Neuronal stem cell (in vitro differentiated cells): Measurements from ENCODE around the gene CBARP.
A peak's percentile ranks its signal among the peaks of the same experiment; 100 is the strongest.

Experiments used
- DNase-seq: peaks from one replicate; pipeline ENCODE4 v3.0.0-alpha.2; 2013; ENCODE audit warnings: low spot score
- H2AFZ ChIP-seq: one replicate; pipeline ENCODE4 v1.6.1; 2013; ENCODE audit warnings: mild to moderate bottlenecking, low read length, inconsistent platforms
- H2AK5ac ChIP-seq: 2 replicates; pipeline ENCODE4 v1.6.1; 2013; ENCODE audit warnings: low read depth, mild to moderate bottlenecking, inconsistent platforms, low read length, moderate library complexity, mixed read lengths
- H2BK120ac ChIP-seq: 2 replicates; pipeline ENCODE4 v1.6.1; 2013; ENCODE audit warnings: low read depth, mild to moderate bottlenecking, inconsistent platforms, low read length, moderate library complexity, mixed read lengths
- H2BK12ac ChIP-seq: one replicate; pipeline ENCODE4 v1.6.1; 2013; ENCODE audit warnings: low read length, inconsistent platforms
- H2BK15ac ChIP-seq: 2 replicates; pipeline ENCODE4 v1.6.1; 2013; ENCODE audit warnings: mild to moderate bottlenecking, low read length, inconsistent platforms, mixed read lengths
- H2BK5ac ChIP-seq: one replicate; pipeline ENCODE4 v1.6.1; 2013; ENCODE audit warnings: inconsistent platforms, mild to moderate bottlenecking, low read length, moderate library complexity
- H3K14ac ChIP-seq: one replicate; pipeline ENCODE4 v1.6.1; 2013; ENCODE audit warnings: low read length, inconsistent platforms
- H3K18ac ChIP-seq: 2 replicates; pipeline ENCODE4 v1.6.1; 2013; ENCODE audit warnings: low read length, inconsistent platforms
- H3K23ac ChIP-seq: 2 replicates; pipeline ENCODE4 v1.6.1; 2013; ENCODE audit warnings: low read depth, mild to moderate bottlenecking, mixed read lengths, low read length, inconsistent platforms; ENCODE audit not compliant: poor library complexity
- H3K27ac ChIP-seq: replicated peaks from 3 replicates; pipeline ENCODE4 v1.5.1; 2013; ENCODE audit warnings: low read length, inconsistent platforms
- H3K27me3 ChIP-seq, 3 experiments: 2 replicates each; pipeline ENCODE4 v1.6.1; 2013; ENCODE audit warnings: low read length in 3 of 3, mild to moderate bottlenecking in 2 of 3, inconsistent platforms in 1 of 3, low read depth in 1 of 3, mixed read lengths in 1 of 3, moderate library complexity in 1 of 3; ENCODE audit not compliant: control insufficient read depth in 3 of 3, insufficient read depth in 3 of 3
- H3K36me3 ChIP-seq, 2 donors: replicated peaks in 1 of 2; 2 replicates each; pipeline ENCODE4 v1.6.1; 2013; ENCODE audit warnings: low read length in 2 of 2; ENCODE audit not compliant: control insufficient read depth in 2 of 2, insufficient read depth in 2 of 2
- H3K4ac ChIP-seq: 2 replicates; pipeline ENCODE4 v1.6.1; 2013; ENCODE audit warnings: inconsistent platforms, mild to moderate bottlenecking, low read length, moderate library complexity
- H3K4me1 ChIP-seq, 2 donors: 1 replicate in 1 of 2; 2 replicates in 1 of 2; pipeline ENCODE4 v1.6.1; 2013; ENCODE audit warnings: low read length in 2 of 2, low read depth in 1 of 2; ENCODE audit not compliant: control insufficient read depth in 2 of 2, insufficient read depth in 1 of 2
- H3K4me2 ChIP-seq: one replicate; pipeline ENCODE4 v1.6.1; 2013; ENCODE audit warnings: mild to moderate bottlenecking, low read length, inconsistent platforms; ENCODE audit not compliant: insufficient read depth, poor library complexity, severe bottlenecking
- H3K4me3 ChIP-seq, 2 donors: 2 replicates each; pipeline ENCODE4 v1.5.1; 2013; ENCODE audit warnings: low read length in 2 of 2, mild to moderate bottlenecking in 2 of 2, inconsistent platforms in 1 of 2, moderate library complexity in 1 of 2
- H3K79me1 ChIP-seq: one replicate; pipeline ENCODE4 v1.6.1; 2013; ENCODE audit warnings: low read depth, mild to moderate bottlenecking, inconsistent platforms, low read length, moderate library complexity
- H3K9ac ChIP-seq: one replicate; pipeline ENCODE4 v1.6.1; 2013; ENCODE audit warnings: mild to moderate bottlenecking, low read depth, low read length, inconsistent platforms; ENCODE audit not compliant: poor library complexity
- H3K9me3 ChIP-seq, 2 donors: replicated peaks in 1 of 2; 2 replicates each; pipeline versions ENCODE3 to v1.6.1; 2013; ENCODE audit warnings: low read length in 2 of 2, mild to moderate bottlenecking in 2 of 2, inconsistent platforms in 1 of 2, low read depth in 1 of 2, mixed read lengths in 1 of 2, moderate library complexity in 1 of 2; ENCODE audit not compliant: control insufficient read depth in 2 of 2, insufficient read depth in 1 of 2
- H4K8ac ChIP-seq: one replicate; pipeline ENCODE4 v1.6.1; 2013; ENCODE audit warnings: low read depth, mild to moderate bottlenecking, inconsistent platforms, low read length, moderate library complexity
- H4K91ac ChIP-seq: one replicate; pipeline ENCODE4 v1.6.1; 2013; ENCODE audit warnings: low read length, low read depth, mild to moderate bottlenecking, inconsistent platforms; ENCODE audit not compliant: poor library complexity
- WGBS, 2 donors: extraction: QIAGEN DNeasy Blood & Tissue Kit; methylation state at CpG; one replicate each; pipeline ENCODE4 v1.1.7; 2013; ENCODE audit warnings: missing lambda C conversion rate in 2 of 2, mixed read lengths in 1 of 2; ENCODE audit not compliant: insufficient read length in 2 of 2, insufficient replicate concordance in 1 of 2; ENCODE audit errors: extremely low coverage in 2 of 2; 5-methylcytosine and 5-hydroxymethylcytosine counted together

CBARP gene

GRCh38 chr19:1229924-1230782, 7.7 kb downstream of the CBARP start:
- no CpG with 5 or more reads among the region's 61 CpGs for WGBS, 2 donors
- H3K27me3 ChIP-seq: no peaks in the 10 kb centered on the region
- H3K14ac ChIP-seq: no peak overlapping the region
- H3K18ac ChIP-seq: no peak overlapping the region
- no peak overlapping the region for H4K91ac ChIP-seq
- no peaks in the 10 kb centered on the region for H3K4me1 ChIP-seq
- H3K79me1 ChIP-seq: peaks cover 23% of the 10 kb centered on the region
- DNase-seq: no peak
- no peak overlapping the region for H2AK5ac ChIP-seq
- no peak overlapping the region for H3K4ac ChIP-seq
- H3K4me3 ChIP-seq: no peak overlapping the region
- no peak overlapping the region for H2BK12ac ChIP-seq
- H2BK5ac ChIP-seq: no peak overlapping the region
- H3K27ac ChIP-seq: no peak overlapping the region
- no peaks in the 10 kb centered on the region for H3K9me3 ChIP-seq
- peaks cover 42 to 75% of the 10 kb centered on the region in 2 donors for H3K36me3 ChIP-seq
- H2AFZ ChIP-seq: no peak overlapping the region
- no peak overlapping the region for H4K8ac ChIP-seq
- H2BK120ac ChIP-seq: no peak overlapping the region
- H3K9ac ChIP-seq: no peak overlapping the region
- no peak overlapping the region for H2BK15ac ChIP-seq
- no peak overlapping the region for H3K23ac ChIP-seq
- H3K4me2 ChIP-seq: no peak overlapping the region

DNA sequence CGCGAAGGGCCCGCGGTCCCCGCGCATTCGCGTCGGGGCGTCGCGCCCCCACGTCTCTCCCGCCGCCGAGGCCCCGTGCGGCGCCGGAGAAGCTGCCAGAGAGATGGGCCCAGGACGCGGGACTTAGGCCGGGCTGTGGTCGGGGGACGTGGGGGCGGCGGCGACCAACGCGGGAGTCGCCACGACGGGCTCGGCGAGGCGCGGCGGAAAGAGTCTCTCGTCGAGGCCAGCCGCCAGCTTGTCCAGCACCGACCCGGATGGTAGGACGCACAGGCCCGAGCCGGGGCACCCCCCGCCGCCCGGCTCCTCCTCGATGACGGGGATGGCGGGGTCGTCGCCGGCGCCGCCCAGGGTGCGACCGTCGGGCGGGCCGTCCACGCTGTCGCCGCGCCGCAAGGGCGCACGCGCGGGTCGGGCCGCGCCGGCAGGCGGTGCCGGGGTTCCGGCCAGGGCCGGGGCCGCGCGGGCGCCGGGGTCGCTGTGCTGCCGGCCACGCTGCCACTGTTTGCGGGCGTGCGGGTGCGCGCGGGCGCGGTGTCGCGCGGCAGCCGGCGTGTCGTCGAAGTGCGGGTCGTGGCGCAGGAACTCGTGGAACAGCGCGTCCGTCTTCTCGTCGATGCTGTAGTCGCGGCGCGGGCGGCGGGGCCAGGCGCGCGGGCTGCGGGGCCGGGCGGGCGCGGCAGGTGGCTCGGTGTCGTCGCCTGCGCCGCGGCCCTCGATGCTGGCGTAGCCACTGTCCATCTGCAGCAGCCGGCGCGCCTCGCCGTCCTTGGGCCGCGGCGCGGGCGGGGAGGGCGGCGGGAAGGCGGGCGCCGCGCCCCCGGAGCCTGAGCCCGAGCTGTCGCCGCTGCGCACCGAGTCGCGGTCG, 8.5 kb downstream of the CBARP start:
- Histone ChIP-seq H3K4me2 (no peak overlapping the region), H2BK120ac (no peak overlapping the region), H4K91ac (no peak overlapping the region), H3K79me1 (peaks cover 22% of the 10 kb centered on the region), H3K9ac (no peak overlapping the region), H3K9me3 (no peaks in the 10 kb centered on the region), H4K8ac (no peak overlapping the region), H3K27ac (no peak overlapping the region), H3K4me3 (no peak overlapping the region), H2AK5ac (no peak overlapping the region), H3K4ac (no peak overlapping the region), H3K18ac (no peak overlapping the region), H3K23ac (no peak overlapping the region), H3K14ac (no peak overlapping the region), H3K27me3 (no peaks in the 10 kb centered on the region), H2BK15ac (no peak overlapping the region), H3K36me3 (peaks cover 35 to 75% of the 10 kb centered on the region in 2 donors), H2BK5ac (no peak overlapping the region), H2AFZ (no peak overlapping the region), H3K4me1 (no peaks in the 10 kb centered on the region), H2BK12ac (no peak overlapping the region)
- WGBS, 2 donors: no CpG with 5 or more reads among the region's 158 CpGs
- DNase-seq: no peak

DNA sequence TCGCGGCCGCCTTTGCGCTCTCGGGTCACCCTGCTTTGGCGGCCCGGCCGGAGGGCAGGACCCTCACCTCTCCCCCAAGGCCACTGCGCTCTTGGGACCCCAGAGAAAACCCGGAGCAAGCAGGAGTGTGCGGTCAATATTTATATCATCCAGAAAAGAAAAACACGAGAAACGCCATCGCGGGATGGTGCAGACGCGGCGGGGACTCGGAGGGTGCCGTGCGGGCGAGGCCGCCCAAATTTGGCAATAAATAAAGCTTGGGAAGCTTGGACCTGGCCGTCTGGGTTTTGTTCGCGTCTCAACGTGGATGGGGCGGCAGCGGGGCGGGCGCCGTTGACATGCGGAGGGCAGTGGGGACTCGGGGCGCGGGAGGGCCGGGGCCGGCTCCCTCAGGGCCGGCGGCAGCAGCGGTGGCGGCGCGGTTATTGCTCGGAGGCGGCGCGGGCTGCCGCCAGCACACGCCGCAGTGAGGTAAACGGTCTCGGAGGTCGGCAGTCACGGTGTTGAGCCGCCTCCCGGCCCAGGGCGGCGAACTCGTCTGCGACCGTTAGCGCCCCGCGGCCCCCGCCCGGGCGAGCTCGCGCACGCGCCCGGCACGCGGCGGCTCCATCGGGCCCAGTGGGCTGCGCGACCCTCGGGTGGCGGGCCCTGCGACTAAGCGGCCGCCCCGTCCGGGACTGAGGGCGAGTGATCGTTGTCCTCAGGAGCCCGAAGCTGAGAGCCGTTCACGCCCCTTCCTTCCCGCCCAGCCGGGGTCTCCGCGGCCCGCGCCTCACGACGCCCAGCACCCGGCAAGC, 9.4 kb downstream of the CBARP start:
- no peaks in the 10 kb centered on the region for H3K4me1 ChIP-seq
- no peak overlapping the region for H4K8ac ChIP-seq
- H2AFZ ChIP-seq: no peak overlapping the region
- H3K14ac ChIP-seq: no peak overlapping the region
- no peak overlapping the region for H2BK15ac ChIP-seq
- no peak overlapping the region for H3K4me2 ChIP-seq
- no peak for DNase-seq
- H3K18ac ChIP-seq: no peak overlapping the region
- H3K9me3 ChIP-seq: no peaks in the 10 kb centered on the region
- WGBS, 2 donors: no CpG with 5 or more reads among the region's 100 CpGs
- H2AK5ac ChIP-seq: no peak overlapping the region
- H3K23ac ChIP-seq: no peak overlapping the region
- no peak overlapping the region for H3K4me3 ChIP-seq
- peaks cover 29% of the 10 kb centered on the region for H3K79me1 ChIP-seq
- no peaks in the 10 kb centered on the region for H3K27me3 ChIP-seq
- no peak overlapping the region for H2BK12ac ChIP-seq
- H3K27ac ChIP-seq: no peak overlapping the region
- no peak overlapping the region for H2BK120ac ChIP-seq
- peak overlapping the region; percentile 5 for H2BK5ac ChIP-seq
- peaks cover 27 to 75% of the 10 kb centered on the region in 2 donors for H3K36me3 ChIP-seq
- peak overlapping the region; percentile 72 for H4K91ac ChIP-seq
- H3K4ac ChIP-seq: no peak overlapping the region
- no peak overlapping the region for H3K9ac ChIP-seq
